HG03045 (cell line): ENCODE data around the gene KRTAP26-1.

ENCODE experiments used
- ATAC-seq: cut with Tn5 transposase; IDR thresholded peaks from one replicate; pipeline ENCODE4 v1.9.1; 2021; ENCODE audit warnings: mild to moderate bottlenecking, moderate library complexity; ENCODE audit not compliant: unreplicated experiment

KRTAP26-1 gene, protein sequence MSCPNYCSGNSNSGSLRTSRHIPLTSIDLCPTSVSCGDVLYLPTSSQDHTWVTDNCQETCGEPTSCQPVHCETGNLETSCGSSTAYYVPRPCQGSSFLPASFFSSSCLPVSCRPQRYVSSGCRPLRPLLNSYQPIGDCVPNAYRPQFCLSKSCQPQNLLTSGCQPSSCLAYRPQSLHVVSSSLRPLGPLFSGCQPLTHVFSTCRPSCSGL

DNA sequence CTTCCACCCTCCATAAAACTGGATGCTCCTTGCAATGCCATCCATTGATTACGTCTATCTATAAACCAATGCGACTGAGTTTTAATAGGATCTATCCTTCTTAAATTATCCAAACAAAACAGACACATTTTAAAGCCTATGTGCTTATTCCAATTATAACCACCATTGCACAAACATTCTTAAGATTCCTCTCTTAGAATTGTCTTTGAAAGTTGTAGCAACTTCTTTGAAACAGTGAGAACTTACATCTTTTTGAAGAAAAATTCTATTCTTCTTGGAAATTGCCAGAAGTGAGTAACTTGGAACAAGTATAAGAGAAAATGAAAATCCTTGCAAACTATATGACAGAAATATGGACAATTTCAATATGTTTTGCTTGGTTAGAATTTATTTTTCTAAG is at the start of gene KRTAP26-1:
Gene KRTAP26-1, minus strand, starts transcription at position 101 of the 400 bp plus-strand sequence. CDS start 280 bp downstream, outside the sequence.
- ATAC-seq: no peak

DNA sequence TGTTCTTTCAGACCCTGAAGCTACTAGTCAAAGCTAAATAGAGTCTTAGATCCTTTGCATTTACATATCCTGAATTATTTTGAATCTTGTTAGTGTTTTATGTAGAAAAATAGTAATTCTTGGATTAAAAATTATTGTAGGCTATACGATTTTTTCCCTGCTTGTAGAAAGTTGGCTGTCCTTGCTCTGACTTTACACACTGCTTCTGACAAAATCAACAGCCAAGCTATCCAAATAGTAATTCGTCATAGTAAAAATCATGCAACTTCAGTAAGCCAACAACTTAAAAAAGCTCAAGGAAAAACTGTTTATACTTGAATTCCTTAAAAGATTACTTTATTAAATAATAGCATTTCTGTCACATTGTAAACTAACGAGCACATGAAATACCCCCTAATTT is 35.8 kb upstream of the KRTAP26-1 start:
- ATAC-seq: no peak

DNA sequence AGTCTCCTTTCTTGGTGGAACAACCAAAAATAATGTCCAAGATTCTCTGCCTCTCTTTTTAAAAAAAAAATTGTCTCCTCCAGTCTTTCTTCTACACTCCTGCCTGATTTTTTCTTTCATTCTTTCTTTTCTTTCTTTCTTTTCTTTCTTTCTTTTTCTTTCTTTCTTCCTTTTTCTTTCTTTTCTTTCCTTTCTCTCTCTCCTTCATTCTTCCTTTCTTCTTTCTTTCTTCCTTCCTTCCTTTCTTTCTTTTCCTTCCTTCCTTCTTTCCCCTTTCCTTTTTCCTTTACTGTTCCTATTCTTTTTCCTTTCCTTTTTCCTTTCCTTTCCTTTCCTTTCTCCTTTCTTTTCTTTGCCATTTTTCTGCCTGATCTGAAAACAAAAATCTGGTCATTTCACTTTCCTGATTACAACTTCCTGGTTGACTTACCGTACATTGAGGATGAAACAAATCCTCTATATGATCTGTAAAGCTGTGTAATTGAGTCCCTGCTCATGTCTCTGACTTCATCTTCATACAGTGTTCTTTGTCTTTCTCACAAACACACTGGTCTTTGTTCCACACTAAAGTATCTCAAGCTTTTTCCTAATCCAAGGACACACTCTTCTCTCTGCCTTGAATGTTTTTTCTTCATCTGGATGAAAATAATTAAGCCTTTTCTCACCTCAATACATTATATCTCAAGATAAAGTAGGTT is 34.3 kb upstream of the KRTAP26-1 start:
- no peak for ATAC-seq

DNA sequence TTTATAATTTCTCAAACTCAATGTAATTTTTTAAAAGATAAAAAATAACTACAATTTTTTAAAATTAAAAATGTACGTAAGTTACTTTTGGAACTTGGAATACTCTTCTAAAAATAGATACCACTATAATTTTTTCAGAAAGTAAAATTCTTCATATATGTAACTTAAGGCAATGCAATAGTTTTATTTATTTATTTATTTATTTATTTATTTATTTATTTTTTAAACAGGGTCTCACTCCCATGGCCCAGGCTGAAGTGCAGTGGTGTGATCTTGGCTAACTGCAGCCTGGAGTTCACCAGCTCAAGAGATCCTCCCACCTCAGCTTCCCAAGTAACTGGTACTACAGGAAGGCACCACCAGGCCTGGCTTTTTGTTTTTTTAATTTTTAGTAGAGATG is 31.4 kb upstream of the KRTAP26-1 start:
- ATAC-seq: no peak

DNA sequence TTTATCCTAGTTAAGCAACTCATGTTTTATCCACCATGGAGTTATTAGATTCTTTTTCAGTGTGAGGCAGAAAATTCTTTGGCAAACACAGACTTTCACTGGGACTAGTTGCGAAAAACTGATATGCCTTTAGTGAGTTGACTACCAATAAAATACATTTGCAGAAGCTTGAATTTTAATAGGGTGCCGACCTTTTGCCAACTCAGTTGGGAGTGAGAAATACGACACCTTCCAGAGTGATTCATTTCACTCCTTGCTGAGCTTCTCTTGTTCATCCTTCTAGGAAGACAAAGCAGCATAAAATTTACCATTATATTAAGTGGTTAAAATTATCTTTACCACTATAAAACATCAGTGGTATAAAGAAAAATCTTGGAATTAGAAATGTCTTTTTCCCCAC is 29.5 kb upstream of the KRTAP26-1 start:
- no peak for ATAC-seq

DNA sequence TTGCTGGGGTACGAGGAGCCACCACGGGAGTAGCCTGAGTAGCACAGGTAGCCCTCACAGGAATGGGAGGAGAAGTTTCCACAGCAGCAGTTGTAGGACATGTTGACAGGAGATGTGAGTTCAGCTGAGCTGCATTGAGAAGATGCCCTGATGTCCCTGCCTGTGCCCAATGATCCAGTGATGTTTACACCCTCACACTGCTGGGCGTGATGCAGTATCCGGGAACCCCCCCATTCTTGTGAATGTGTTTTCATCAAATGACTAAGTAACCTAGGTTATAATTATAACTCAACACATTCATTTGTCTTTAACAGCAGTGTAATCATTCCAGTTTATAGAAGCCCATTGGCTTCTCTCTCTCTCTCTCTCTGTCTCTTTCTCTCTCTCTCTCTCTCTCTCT is 28.4 kb upstream of the KRTAP26-1 start, which contains the start of gene KRTAP23-1:
Gene KRTAP23-1, minus strand, starts transcription at position 101 of the 400 bp plus-strand sequence. Its CDS starts 0 bp downstream, at position 101.
- ATAC-seq: no peak

DNA sequence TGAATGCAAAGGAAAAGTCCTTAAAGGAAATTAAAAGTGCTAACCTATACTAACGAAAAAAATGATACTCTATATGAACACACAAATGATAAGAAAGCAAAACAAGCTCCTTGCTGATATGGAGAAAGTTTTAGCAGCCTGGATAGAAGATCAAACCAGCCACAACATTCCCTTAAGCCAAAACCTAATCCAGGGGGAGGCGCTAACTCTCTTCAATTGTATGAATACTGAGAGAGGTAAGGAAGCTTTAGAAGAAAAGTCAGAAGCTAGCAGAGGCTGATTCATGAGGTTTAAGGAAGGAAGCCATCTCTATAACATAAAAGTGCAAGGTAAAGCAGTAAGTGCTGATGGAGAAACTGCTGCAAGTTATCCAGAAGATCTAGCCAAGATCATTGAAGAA is 24.9 kb upstream of the KRTAP26-1 start:
- ATAC-seq: no peak

DNA sequence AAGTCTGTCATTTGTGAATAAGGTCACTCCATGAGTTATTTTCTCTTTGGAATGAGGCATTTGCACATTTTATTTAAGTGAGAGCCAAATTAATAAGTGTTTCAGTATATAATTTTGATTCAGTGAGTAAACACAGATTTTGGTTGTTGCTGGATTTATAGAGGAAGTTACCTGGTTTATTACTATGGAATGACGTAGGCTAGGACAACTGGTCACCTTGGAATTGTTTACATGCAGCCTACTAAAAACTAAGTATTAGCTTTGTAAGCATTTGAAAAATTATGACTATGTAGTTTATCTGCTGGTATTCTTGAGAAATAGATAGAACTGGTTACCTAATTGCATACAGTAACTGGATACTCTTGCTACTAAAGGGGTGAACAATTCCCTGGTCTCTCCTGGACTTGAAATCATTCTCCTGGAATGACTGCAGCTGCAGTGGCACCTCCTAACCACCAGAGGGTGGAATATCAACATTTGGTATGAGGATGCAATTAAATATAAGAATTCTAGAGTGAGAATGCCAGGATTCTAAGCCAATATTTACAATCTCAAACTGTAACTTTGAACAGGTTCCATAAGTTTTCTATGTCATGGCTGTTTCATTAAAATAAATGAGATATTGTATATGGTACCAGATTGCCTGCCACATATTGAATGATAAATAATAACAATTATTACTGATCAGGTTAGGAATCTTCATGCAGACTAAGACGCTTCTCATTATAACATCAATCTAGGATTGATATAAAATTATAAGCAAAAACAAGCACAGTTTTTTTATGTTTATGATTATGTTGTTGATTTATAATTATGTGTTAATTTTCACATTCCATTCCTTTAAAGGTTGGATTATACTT is 20.8 kb upstream of the KRTAP26-1 start:
- no peak for ATAC-seq

DNA sequence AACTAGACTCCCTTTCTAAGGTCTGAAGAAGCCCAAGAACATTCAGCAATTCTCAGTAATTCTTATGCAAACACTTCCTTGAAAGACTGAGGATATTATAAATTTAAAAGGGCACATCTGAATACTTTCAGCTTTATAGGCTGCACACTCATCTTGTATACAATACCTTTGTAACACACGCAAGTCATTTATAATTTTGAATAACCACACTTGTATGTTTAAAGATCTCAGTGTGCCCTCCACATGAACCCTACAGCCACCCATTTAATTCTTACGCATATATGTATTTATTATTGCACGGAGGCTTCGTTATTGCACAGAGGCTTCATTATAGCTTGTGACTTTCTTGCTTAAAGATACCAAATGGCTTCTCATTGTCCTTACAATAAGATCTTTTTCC is 18.6 kb upstream of the KRTAP26-1 start:
- no peak for ATAC-seq

DNA sequence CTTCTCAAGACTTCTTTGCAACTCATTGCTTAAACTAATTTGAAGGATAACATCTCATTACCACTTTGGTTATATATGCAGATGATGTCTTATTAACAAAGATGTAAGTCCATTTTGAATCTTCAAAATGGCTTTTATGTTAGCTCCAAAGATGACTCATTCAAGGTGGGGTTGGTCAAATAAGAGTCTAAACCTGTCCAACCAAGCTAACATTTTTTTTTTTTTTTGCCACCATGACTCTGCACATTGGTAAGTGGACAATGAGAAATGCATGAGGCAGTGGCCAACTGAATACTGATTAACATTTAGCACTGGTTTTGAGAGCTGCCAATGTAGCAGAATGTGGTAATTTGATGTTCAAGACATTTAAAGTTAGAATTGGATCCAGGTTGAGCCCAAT is 17.7 kb upstream of the KRTAP26-1 start:
- no peak for ATAC-seq

DNA sequence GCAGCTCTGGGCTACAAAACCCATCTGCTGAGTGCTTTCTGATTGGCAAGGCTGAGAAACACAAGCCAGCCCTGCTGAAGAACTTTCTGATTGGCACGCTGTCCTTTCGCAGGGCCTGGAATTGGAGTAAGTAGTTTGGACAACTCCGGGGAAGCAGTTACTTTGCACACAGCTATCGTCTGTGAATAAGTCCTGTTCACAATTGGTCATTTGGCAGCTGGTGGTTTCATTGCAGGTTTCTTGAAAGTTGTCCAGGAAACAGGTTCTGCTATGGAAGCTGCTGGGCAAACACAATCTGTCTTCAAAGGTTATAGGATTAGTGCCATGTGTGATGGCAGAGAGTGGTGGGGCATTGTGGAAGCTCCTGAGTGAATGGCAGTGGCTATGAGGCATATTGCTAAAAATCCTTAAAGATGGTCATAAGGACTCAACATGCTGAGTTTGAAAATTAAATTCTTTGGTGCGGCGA is 17.2 kb upstream of the KRTAP26-1 start, which contains the start of gene KRTAP27-1:
Gene KRTAP27-1, minus strand, starts transcription at position 419 of the 469 bp plus-strand sequence. Its CDS starts 26 bp downstream, at position 393.
- ATAC-seq: no peak

DNA sequence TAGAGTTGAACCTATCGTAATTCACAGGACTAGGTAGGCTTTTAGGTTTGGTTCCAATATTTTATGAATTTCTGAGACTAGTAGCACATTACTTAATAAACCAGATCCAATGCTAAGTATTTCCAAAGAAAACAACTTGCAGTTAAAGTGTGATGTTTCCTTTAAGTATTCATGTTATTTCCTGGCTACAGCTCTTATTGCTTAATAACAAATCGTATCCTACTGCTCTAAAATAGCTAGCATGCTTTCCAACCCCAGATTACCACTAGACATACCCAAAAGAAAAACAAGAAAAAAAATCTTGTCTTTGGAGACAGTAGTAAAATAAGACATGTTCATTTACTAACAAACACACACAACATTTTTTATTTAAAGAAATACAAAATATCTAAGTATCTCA is 16.5 kb upstream of the KRTAP26-1 start:
- ATAC-seq: no peak

DNA sequence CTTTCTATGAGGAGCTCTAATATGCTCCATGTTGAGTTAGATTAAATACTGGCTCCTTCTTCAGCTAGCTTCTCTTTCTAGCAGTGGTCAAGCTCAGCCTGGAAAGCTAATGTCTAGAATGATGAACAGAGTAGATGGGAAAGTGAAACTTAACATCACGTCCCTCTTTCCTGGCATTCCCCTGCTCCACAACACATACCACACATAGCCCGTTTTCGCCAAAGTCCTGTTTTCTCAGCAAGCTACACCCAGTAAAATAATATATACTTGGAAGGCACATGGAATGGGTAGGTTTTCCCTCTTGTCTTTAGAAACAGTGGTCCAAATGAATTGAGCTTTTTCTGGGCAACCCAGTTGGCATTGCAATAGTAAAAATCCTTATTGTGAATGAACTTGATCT is 13.6 kb upstream of the KRTAP26-1 start:
- no peak for ATAC-seq

DNA sequence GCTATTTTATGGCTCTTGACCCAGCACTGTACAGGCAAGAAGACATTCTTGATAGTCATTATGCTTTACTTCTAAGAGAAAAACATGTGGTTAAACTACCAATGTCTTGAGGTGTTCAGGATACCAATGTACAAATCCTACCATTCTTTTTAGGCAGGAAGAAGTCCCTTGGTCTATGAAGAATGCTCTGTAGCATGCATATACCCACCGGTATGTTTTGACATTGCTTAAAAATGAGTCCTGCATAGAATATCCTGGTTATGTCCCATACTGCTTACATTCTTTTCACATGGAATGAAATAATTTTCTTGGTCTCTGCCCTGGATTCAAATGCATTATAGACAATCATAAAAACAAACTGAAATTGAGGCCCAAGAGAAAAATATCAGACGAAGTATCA is 12.6 kb upstream of the KRTAP26-1 start:
- no peak for ATAC-seq

DNA sequence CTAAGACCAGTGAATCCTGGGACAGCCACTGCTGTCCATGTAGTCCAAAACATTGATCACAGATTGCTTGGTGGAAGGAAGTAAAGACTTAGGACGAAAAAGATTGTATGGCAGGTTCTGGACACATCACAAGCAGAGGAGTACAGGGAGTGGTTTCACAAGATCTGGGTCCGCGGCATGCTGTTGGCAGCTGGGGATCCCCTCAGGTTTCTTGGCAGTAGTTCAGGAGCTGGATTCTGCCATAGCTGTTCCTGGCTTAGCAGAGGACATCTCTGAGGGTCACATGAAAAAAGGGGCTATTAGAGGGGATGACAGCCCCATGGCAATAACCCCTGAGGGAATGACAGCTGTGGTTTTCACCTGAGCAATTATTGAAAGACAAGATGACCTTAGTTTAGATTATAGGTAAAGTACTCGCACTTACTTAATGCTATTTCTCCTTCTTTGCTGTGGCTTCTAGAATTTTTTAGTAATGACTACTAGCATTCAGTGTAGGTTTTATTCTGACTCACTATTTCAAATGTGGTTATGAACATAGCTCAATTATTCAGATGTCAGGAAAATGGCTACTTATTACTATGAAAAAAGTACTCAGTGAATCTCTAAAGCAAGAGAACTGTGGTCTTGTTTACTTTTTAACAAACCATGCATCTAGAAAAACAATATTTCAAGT is 9.2 kb upstream of the KRTAP26-1 start:
- no peak for ATAC-seq

DNA sequence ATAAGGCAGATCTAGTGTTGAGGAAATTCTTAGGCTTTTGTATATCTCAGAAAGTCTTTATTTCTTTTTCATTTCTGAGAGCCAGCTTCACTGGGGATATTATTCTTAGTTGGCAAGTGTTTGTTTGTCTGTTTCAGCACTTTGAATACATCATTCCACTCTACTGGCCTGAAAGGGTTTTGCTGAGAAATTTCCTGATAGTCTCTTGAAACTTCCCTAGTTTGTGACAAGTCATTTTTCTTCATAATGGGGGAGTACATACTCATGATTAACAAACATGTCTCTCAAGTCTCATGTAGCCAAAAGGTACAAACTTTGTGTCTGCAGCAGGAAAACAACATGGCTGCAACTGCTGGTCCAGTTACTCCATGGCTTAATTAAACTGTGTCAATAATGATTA is 6.3 kb upstream of the KRTAP26-1 start:
- no peak for ATAC-seq

DNA sequence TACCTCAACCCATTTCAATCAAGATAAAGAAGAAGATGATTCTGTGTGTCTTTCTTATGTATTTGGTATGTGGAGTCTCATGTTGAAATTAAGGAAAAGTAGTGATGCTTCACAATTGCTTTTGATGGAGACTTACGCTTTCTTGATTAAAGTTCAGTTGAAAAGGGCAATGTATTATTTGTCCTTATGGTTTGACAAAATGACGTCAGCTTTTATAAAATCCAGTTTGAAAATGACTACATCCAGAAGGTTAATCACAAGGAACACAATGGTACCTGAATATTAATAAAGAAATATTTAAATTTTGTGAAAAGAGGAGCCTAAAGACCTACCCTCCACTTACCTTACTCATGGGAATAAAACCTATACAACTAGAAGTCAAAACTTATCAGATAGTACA is 4.4 kb downstream of the KRTAP26-1 start:
- ATAC-seq: no peak

DNA sequence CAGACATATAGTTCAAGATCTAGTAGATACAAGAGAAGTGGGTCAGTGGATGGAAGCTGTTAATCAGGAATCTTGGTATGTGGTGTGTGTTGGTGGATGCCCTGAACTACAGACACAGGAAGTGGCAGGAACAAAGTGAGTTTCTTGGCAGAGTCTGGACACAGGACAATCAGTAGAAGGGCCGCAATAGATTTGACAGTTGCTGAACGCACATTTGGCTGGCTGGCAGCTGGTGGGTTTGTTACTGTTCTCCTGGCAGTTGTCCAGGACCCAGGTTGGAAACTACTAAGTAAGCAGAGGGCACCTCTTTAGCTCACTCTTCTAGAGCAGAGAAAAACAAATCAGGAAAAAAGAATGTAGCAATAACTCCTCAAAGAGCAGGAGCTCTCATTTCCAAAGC is 13.2 kb downstream of the KRTAP26-1 start:
- ATAC-seq: no peak

DNA sequence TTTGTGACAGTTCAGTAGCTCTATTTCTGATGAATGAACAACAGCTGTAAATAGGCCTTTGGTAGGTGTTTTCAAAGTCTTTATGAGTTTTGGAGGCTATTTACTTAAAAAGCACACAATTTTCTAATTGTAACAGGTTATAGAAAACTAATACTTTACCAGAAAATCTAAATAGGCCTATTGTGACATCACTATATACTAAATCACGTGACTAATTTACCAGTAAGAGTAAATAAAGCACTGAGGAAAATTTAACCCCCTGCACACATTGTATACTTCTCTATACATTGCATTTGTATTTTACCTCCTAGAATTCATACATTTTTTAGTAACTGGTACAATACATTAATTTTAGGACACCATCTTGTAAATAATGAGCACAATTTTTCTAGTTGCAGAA is 15.0 kb downstream of the KRTAP26-1 start:
- ATAC-seq: no peak

DNA sequence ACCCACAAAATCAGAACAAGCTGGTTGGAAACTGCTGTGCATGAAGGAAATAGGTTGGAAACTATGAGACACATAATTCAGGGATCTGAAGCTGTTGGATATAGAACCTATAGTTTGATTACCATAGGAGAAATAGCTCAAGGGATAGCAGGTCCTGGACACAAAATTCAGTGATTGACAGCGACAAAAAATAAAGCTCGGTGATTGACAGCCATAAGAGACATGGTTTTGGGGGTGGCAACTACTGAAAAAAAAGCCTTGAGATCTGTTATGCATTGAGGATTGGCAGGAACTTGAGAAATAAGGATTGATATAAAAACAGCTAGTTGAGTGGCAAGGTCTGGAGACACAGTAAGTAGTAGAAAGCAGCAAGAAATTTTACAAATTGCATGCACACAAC is 30.9 kb downstream of the KRTAP26-1 start, which contains the start of gene KRTAP25-1:
Gene KRTAP25-1, minus strand, starts transcription at position 300 of the 400 bp plus-strand sequence. Its CDS starts 24 bp downstream, at position 276.
- no peak for ATAC-seq

DNA sequence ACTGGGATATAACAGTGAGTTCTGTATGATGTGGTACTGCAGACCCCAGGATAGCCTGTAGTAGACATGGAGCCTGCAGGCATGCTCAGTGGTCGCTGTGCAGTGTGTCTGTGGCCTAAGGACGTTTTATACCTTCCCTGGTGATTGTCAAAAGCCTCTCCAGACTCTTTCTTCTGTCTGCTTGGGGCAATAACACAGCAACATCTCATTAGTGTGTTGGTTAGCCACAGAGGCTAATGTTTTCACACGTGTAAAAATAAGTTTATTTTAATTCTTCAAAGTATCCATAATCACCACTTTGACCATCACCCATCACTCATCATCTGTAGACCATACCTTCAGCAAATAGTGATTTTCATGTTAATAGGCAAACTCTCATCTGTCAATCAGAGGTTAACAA is 37.3 kb downstream of the KRTAP26-1 start, which contains the start of gene KRTAP24-1:
Gene KRTAP24-1, minus strand, starts transcription at position 101 of the 400 bp plus-strand sequence. Its CDS starts 18 bp downstream, at position 83.
- no peak for ATAC-seq
